Neural progenitor cell (in vitro differentiated cells): ENCODE measurements around the gene UMAD1. TPM values are rescaled to one million over a fixed set of nuclear protein-coding genes. Genes with fewer than 3 reads are reported as not detected.

Experiments
- DNase-seq: peaks from one replicate; pipeline ENCODE4 v3.0.0-alpha.2; 2016; ENCODE audit warnings: low spot score
- H2AFZ ChIP-seq: fragments of 200-600 bp; sonication (generic); replicated peaks from 2 replicates; pipeline ENCODE4 v1.6.1; 2016; ENCODE audit warnings: antibody characterized with exemption
- H3F3A ChIP-seq: fragments of 200-600 bp; sonication (generic); 2 replicates; pipeline ENCODE4 v1.6.1; 2016; ENCODE audit warnings: antibody characterized with exemption, low read depth
- H3K27ac ChIP-seq: fragments of 200-600 bp; sonication (generic); 2 replicates; pipeline ENCODE4 v1.5.1; 2016; ENCODE audit warnings: mild to moderate bottlenecking
- H3K27me3 ChIP-seq: fragments of 200-600 bp; sonication (generic); 2 replicates; pipeline ENCODE4 v1.6.1; 2016; ENCODE audit warnings: mild to moderate bottlenecking, moderate library complexity
- H3K36me3 ChIP-seq: fragments of 200-600 bp; sonication (generic); 2 replicates; pipeline ENCODE4 v1.5.1; 2016
- H3K4me1 ChIP-seq: fragments of 200-600 bp; sonication (generic); 2 replicates; pipeline ENCODE4 v1.6.1; 2016; ENCODE audit warnings: mixed run types
- H3K4me2 ChIP-seq: fragments of 200-600 bp; sonication (generic); 2 replicates; pipeline ENCODE4 v1.6.1; 2016
- H3K4me3 ChIP-seq: fragments of 200-600 bp; sonication (generic); 2 replicates; pipeline ENCODE4 v1.5.1; 2016
- H3K79me2 ChIP-seq: fragments of 200-600 bp; sonication (generic); 2 replicates; pipeline ENCODE4 v1.6.1; 2016; ENCODE audit warnings: low read depth
- H3K9ac ChIP-seq: fragments of 200-600 bp; sonication (generic); 2 replicates; pipeline ENCODE4 v1.6.1; 2016
- H3K9me3 ChIP-seq: fragments of 200-600 bp; sonication (generic); 2 replicates; pipeline ENCODE4 v1.5.1; 2016; ENCODE audit warnings: low read depth
- H4K20me1 ChIP-seq: fragments of 200-600 bp; sonication (generic); 2 replicates; pipeline ENCODE4 v1.6.1; 2016; ENCODE audit warnings: low read depth
- H3K27ac Mint-ChIP-seq: 3 replicates; pipeline ENCODE4 v1.8.0; 2021; ENCODE audit warnings: mixed read lengths
- H3K27me3 Mint-ChIP-seq: 2 replicates; pipeline ENCODE4 v1.8.0; 2022; ENCODE audit warnings: low read depth, mild to moderate bottlenecking, inconsistent platforms, moderate library complexity, mixed read lengths; ENCODE audit not compliant: insufficient read depth
- H3K36me3 Mint-ChIP-seq: 3 replicates; pipeline ENCODE4 v1.8.0; 2021; ENCODE audit warnings: mixed read lengths
- H3K4me1 Mint-ChIP-seq: 3 replicates; pipeline ENCODE4 v1.8.0; 2021; ENCODE audit warnings: mixed read lengths
- H3K4me3 Mint-ChIP-seq: 3 replicates; pipeline ENCODE4 v1.8.0; 2021; ENCODE audit warnings: mild to moderate bottlenecking, moderate library complexity, mixed read lengths
- H3K9me3 Mint-ChIP-seq: 3 replicates; pipeline ENCODE4 v1.8.0; 2020; ENCODE audit warnings: mixed read lengths
- CTCF ChIP-seq: fragments of 200-600 bp; sonication (generic); IDR thresholded peaks from 2 replicates; pipeline ENCODE4 v1.5.1; 2017; ENCODE audit warnings: antibody characterized with exemption, mild to moderate bottlenecking
- EZH2 ChIP-seq: fragments of 200-600 bp; sonication (generic); IDR thresholded peaks from 2 replicates; pipeline ENCODE4 v1.6.1; 2017; ENCODE audit warnings: antibody characterized with exemption, mild to moderate bottlenecking, moderate library complexity
- EZH2phosphoT487 ChIP-seq: fragments of 200-600 bp; sonication (generic); IDR thresholded peaks from 2 replicates; pipeline ENCODE4 v1.6.1; 2017; ENCODE audit warnings: antibody characterized with exemption
- total RNA-seq: library from RNA; depleted of rRNA; stranded (reverse); fragments of >200 nt; gene quantifications from 2 replicates; pipeline ENCODE4 v1.2.3, GENCODE V29; 2015; ENCODE audit warnings: low replicate concordance

The UMAD1 gene
- total RNA-seq, 1 donor from 2014 or later: 23.0 TPM

- H3K9me3 ChIP-seq: no peaks in the 10 kb centered on the region
- H3K79me2 ChIP-seq: no peaks in the 10 kb centered on the region
- no peaks in the 10 kb centered on the region for H3K27me3 ChIP-seq
- no peak overlapping the region for H3K27ac ChIP-seq
- H2AFZ ChIP-seq: no peak overlapping the region
- H3K4me3 ChIP-seq: no peak overlapping the region
- TF ChIP-seq EZH2: no peak
- TF ChIP-seq EZH2phosphoT487: no peak
- no peak overlapping the region for H3K9ac ChIP-seq
- H3K4me1 ChIP-seq: no peaks in the 10 kb centered on the region
- no peaks in the 10 kb centered on the region for H4K20me1 ChIP-seq
- H3F3A ChIP-seq: no peaks in the 10 kb centered on the region
- DNase-seq: no peak
- peaks cover 4% of the 10 kb centered on the region for H3K36me3 Mint-ChIP-seq
- no peak overlapping the region for H3K27ac Mint-ChIP-seq
- H3K4me1 Mint-ChIP-seq: no peaks in the 10 kb centered on the region
- peaks cover 2% of the 10 kb centered on the region for H3K27me3 Mint-ChIP-seq
- H3K36me3 ChIP-seq: no peaks in the 10 kb centered on the region
- H3K4me3 Mint-ChIP-seq: no peak overlapping the region
- no peak overlapping the region for H3K4me2 ChIP-seq
- no peaks in the 10 kb centered on the region for H3K9me3 Mint-ChIP-seq
Measured at GRCh38 chr7:7607010-7607409, 33.5 kb upstream of the UMAD1 start.

GRCh38 chr7:7609330-7609729, 31.2 kb upstream of the UMAD1 start:
- Histone ChIP-seq H3K4me1 (no peaks in the 10 kb centered on the region), H3K4me3 (no peak overlapping the region), H3K4me2 (no peak overlapping the region), H3K9me3 (no peaks in the 10 kb centered on the region), H3K79me2 (no peaks in the 10 kb centered on the region), H2AFZ (no peak overlapping the region), H3K36me3 (no peaks in the 10 kb centered on the region), H3K27me3 (no peaks in the 10 kb centered on the region), H3K27ac (no peak overlapping the region), H4K20me1 (no peaks in the 10 kb centered on the region), H3K9ac (no peak overlapping the region), H3F3A (no peaks in the 10 kb centered on the region)
- Mint-ChIP-seq H3K27ac (no peak overlapping the region), H3K27me3 (peaks cover 2% of the 10 kb centered on the region), H3K4me3 (no peak overlapping the region), H3K36me3 (peaks cover 4% of the 10 kb centered on the region), H3K9me3 (no peaks in the 10 kb centered on the region), H3K4me1 (no peaks in the 10 kb centered on the region)
- DNase-seq: no peak
- TF ChIP-seq CTCF (no peak), EZH2 (no peak), EZH2phosphoT487 (no peak)

GRCh38 chr7:7612519-7612918, 28.0 kb upstream of the UMAD1 start:
- Mint-ChIP-seq H3K4me3 (no peak overlapping the region), H3K4me1 (no peaks in the 10 kb centered on the region), H3K27ac (no peak overlapping the region), H3K9me3 (no peaks in the 10 kb centered on the region), H3K27me3 (peaks cover 2% of the 10 kb centered on the region), H3K36me3 (peaks cover 4% of the 10 kb centered on the region)
- Histone ChIP-seq H3K36me3 (no peaks in the 10 kb centered on the region), H3K9ac (no peak overlapping the region), H3K27me3 (no peaks in the 10 kb centered on the region), H4K20me1 (no peaks in the 10 kb centered on the region), H3K27ac (no peak overlapping the region), H3K9me3 (no peaks in the 10 kb centered on the region), H3K4me3 (no peak overlapping the region), H3K79me2 (no peaks in the 10 kb centered on the region), H3K4me2 (no peak overlapping the region), H3K4me1 (no peaks in the 10 kb centered on the region), H3F3A (no peaks in the 10 kb centered on the region), H2AFZ (no peak overlapping the region)
- DNase-seq: no peak
- TF ChIP-seq EZH2phosphoT487 (no peak), EZH2 (no peak), CTCF (no peak)

- Histone ChIP-seq H3K4me2 (no peak overlapping the region), H3K36me3 (no peaks in the 10 kb centered on the region), H3K79me2 (no peaks in the 10 kb centered on the region), H3K27ac (no peak overlapping the region), H4K20me1 (no peaks in the 10 kb centered on the region), H2AFZ (no peak overlapping the region), H3K4me1 (no peaks in the 10 kb centered on the region), H3K9ac (no peak overlapping the region), H3F3A (no peaks in the 10 kb centered on the region), H3K27me3 (no peaks in the 10 kb centered on the region), H3K4me3 (no peak overlapping the region), H3K9me3 (no peaks in the 10 kb centered on the region)
- Mint-ChIP-seq H3K27ac (no peak overlapping the region), H3K27me3 (peaks cover 2% of the 10 kb centered on the region), H3K36me3 (no peaks in the 10 kb centered on the region), H3K9me3 (no peaks in the 10 kb centered on the region), H3K4me1 (no peaks in the 10 kb centered on the region), H3K4me3 (no peak overlapping the region)
- no peak for TF ChIP-seq CTCF
- TF ChIP-seq EZH2phosphoT487: no peak
- no peak for DNase-seq
Measured at GRCh38 chr7:7613210-7613609, 27.3 kb upstream of the UMAD1 start.
